Stimulated activated CD8-positive, alpha-beta memory T cell treated with anti-CD3 and anti-CD28 coated beads, Interleukin-12 subunit alpha, Interleukin-12 subunit beta, amount 100 ng/mL, for 24 hours (primary cell): ENCODE data around the gene GATAD1.
"Not testable (repeated sequence)": the region's sequence is repeated elsewhere in the genome, so short reads cannot be mapped to it uniquely, and the experiment has no call there.

Source experiments
- DNase-seq: peaks from one replicate; pipeline ENCODE4 v3.0.0-alpha.2; 2020; ENCODE audit errors: extremely low read depth

GATAD1 gene

DNA sequence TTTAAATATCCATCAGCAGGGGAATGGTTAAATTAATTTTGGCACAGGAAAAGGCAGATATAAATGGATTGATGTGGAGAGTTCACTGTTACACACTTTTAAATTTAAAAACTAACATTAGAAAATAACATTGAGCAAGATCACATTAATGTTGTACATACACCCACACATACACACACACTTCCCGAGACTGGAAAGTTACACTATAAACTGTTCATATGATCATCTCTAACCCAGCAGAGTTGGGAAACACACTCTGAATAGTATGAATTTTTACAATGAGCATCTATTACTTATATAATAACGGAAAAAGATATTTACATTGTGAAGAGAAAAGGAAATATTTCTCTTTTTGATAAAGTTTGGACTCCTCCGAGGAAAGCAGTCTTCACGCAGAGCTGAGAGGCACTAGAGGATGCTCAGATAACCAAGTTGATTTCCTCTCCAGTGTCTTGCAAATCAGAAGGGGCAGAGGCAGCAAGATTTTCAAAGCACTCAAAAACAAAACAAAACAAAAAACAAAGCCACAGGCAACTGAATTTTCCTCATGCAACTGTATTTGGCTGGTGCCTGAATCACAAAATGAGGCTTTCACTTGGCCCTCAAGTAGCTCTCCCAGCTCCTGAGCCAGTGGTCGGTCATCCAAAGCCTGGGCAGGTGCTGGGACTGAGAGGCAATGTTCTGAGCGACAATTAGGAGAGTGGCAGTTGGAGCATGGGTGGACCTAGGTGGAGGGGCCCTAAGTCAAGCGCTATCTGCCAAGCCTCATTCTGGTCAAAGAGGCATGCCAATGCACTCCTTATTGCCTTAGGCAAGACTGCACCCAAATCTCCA is 10.5 kb upstream of the GATAD1 start:
- DNase-seq = no peak

- DNase-seq = no peak
These were observed 9.3 kb upstream of the GATAD1 start for GRCh38 chr7:92437956-92438491.

- DNase-seq = not testable (repeated sequence)
These were observed 4.6 kb upstream of the GATAD1 start for GRCh38 chr7:92442720-92443119.

GRCh38 chr7:92446869-92447344 is 375 bp upstream of the GATAD1 start:
- no peak for DNase-seq

DNA sequence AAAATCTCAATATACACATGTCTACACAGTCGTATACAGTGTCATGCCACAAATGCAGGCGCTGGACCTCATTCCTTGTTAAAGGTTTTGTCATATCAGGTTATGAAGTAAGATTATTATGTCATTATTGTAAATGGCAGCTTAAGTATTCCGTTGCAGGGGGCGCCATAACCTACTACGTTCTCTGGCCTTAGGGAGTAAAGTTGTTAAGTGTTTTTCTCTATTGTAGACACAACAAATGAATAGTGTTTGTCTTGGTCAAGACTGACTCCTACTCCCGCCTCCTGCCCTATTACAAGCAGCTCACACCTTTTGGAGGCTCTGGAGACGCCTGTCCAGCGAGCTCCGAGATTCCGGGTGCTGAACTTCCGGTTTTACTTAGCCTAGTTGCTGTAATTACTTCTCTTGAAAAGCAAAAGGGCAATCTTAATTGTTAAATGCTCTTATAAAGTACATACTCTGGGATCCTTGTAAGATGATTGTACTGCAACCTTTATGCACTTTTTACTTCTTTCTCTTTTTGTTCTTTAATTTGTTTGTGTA is 994 bp downstream of the GATAD1 start:
- DNase-seq = no peak

- DNase-seq = no peak
These were observed 4.4 kb downstream of the GATAD1 start for GRCh38 chr7:92451645-92452044.

DNA sequence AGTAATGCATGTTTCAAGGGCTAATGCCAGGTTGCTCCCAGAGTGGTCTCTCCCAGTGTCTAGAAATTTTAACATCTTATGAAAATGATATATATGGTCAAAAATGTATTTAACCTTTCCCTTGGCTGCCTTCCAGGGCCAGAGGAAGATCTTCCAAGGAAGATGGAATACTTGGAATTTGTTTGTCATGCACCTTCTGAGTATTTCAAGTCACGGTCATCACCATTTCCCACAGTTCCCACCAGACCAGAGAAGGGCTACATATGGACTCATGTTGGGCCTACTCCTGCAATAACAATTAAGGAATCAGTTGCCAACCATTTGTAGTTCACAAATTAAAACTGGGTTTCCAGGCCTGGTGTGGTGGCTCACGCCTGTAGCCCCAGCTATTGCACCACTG is 9.0 kb downstream of the GATAD1 start:
- DNase-seq = no peak

DNA sequence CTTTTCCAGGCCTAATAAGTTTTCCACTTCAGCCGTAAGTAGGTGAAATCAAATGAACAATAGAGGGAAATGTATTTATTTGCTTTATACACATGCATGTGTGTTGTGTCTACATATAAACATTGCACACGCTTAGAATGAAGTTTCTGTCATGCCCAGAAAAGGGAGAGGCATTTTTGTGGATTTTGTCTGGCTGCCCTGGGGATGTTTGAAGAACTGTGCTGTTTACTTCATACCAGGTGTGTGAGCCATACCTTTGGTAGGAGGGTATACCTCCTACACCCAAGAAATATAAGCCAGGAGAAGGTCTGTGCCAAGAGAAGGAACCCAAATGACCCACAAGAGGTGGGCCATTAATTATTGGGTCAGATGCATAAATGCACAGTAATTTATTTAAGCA is 12.8 kb downstream of the GATAD1 start:
- no peak for DNase-seq

DNA sequence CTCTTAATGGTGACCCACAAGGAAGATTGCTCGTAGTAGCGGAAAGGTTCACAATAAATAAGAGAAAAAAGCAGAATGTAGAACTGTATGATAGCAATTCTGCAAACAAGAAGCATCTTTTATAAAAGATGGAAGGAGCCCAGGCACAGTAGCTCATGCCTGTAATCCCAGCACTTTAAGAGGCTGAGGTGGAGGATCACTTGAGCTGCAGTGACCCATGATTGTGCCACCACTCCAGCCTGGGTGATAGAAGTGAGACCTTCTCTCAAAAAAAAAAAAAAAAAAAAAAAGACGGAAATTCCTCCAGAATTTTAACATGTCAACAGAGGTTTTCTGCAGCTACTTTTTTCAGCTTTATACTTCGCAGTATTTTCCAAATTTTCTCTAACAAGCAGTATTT is 13.2 kb downstream of the GATAD1 start:
- DNase-seq = no peak

GRCh38 chr7:92461027-92462003 is 14.0 kb downstream of the GATAD1 start:
- no peak for DNase-seq

- no peak for DNase-seq
These were observed 15.3 kb downstream of the GATAD1 start for GRCh38 chr7:92462560-92462959.

DNA sequence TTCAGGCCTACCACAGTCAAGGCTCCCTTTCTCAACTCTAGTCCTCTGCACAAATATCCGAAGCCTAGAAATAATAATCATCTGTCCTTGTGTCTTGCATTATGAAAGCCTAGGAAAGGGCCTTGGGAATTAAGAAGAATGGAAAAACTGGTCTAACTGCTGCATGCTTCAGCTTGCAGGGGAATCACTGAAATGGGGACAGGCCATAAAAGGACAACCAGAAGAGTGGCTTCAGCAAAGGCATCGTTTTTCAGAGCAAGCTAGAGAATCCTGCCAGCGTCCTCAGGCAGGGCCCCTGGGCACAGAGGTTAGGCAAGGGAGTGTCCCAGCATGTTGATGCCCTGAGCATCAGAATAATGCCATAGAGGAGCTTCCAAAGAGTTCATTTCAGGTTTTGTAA is 17.2 kb downstream of the GATAD1 start:
- no peak for DNase-seq

DNA sequence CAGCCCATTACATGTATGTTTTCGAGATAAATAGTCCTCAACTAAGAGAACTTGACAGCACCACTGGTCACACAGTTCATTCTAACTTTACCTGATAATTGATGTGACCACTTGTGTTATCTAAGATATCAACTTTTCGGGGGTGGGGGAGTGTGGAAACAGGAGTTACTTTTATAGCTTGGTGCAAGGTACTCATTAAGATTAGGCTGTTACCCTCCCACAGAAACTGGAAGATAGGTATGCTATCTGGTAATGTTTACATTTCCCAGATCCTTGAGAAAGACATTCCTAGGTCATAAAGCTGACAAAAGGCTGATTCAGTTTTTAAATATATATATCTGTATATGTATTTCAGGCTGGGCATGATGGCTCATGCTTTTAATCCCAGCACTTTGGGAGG is 19.4 kb downstream of the GATAD1 start:
- DNase-seq = no peak

- DNase-seq = not testable (repeated sequence)
These were observed 21.3 kb downstream of the GATAD1 start for GRCh38 chr7:92468589-92468988.

GRCh38 chr7:92473989-92474388 is 26.7 kb downstream of the GATAD1 start:
- DNase-seq = not testable (repeated sequence)

- not testable (repeated sequence) for DNase-seq
These were observed 28.0 kb downstream of the GATAD1 start for GRCh38 chr7:92475261-92475770.

DNA sequence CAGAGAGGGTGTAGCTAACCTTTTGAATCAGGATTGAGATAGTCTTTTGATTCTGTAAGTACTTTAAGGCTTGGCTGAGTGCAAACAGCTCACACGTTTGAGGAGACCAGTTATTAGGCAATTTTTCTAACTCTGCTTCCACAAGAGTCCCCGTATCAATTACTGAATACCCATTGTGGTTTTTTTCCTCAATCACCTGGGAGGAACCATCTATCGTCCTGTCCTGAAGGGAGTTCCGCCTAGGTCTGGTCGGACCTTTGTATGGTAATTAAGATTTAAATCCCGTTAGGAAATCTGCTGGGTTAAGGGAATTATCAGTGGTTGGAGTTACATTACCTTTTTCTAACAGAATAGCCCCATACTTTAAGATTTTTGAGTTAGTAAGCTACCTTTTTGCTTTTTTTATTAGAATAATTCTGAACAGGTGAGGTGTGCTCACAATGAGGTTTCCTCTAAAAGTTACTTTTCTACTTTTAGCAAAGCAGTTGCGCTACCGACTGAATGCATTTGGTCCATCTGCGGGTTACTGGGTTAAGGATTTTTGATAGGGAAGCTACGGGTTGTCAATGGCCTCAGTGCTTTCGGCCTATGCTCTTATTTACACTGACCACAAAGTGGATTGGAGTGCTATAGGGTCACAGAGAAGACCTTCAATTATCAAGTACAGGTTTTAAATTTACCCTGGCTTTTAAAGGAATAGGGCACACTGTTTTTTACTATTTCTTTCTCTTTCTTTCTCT is 28.7 kb downstream of the GATAD1 start:
- DNase-seq = not testable (repeated sequence)

- DNase-seq = not testable (repeated sequence)
These were observed 30.4 kb downstream of the GATAD1 start, which contains the start of gene ERVW-1 for GRCh38 chr7:92477681-92478080. Gene ERVW-1, minus strand, starts transcription at chr7:92477946. Its CDS starts 7,565 bp downstream, at chr7:92470381.

DNA sequence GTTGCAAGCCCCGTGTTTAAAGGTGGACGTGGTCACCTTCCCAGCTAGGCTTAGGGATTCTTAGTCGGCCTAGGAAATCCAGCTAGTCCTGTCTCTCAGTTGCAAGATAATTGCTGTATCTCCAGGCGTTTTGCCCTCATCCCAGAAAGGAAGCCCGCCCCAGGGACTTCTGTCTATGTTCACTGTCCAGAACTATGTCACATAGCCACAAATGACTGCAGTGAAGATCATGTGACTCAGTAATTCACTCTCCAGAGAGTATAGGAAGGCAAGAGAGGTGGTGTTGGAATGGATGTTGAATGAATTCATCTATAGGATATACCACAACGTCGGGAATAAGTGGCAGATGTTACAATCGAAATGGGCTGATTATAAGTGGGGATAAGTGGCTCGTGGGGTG is 30.8 kb downstream of the GATAD1 start:
- DNase-seq = no peak

- DNase-seq = no peak
These were observed 31.4 kb downstream of the GATAD1 start for GRCh38 chr7:92478711-92479110.

- DNase-seq = not testable (repeated sequence)
These were observed 31.9 kb downstream of the GATAD1 start for GRCh38 chr7:92479146-92479545.
